OCI-M2 (cell line): Measurements from ENCODE around the gene CELSR1.
"Not testable (repeated sequence)": the region's sequence is repeated elsewhere in the genome, so short reads cannot be mapped to it uniquely, and the experiment has no call there.

Experiments used
- DNase-seq: peaks from one replicate; lab custom pipeline; 2025; ENCODE audit not compliant: unreplicated experiment; lab: John Stamatoyannopoulos, UW

CELSR1 gene

GRCh38 chr22:46533070-46533833, 4.2 kb downstream of the CELSR1 start:
- DNase-seq, result no peak

GRCh38 chr22:46532416-46532815, 5.0 kb downstream of the CELSR1 start:
- DNase-seq, result no peak

- DNase-seq, result no peak
Measured at GRCh38 chr22:46531581-46532175, 5.7 kb downstream of the CELSR1 start.

- no peak for DNase-seq
Measured at GRCh38 chr22:46528121-46528610, 9.3 kb downstream of the CELSR1 start.

- no peak for DNase-seq
Measured at GRCh38 chr22:46526244-46526839, 11.1 kb downstream of the CELSR1 start.

- no peak for DNase-seq
Measured at GRCh38 chr22:46525389-46526243, 11.8 kb downstream of the CELSR1 start.

- DNase-seq, result no peak
Measured at GRCh38 chr22:46524203-46524740, 13.1 kb downstream of the CELSR1 start.

GRCh38 chr22:46522797-46523196, 14.6 kb downstream of the CELSR1 start:
- no peak for DNase-seq

GRCh38 chr22:46521994-46522393, 15.4 kb downstream of the CELSR1 start:
- DNase-seq, result no peak

GRCh38 chr22:46520880-46521279, 16.5 kb downstream of the CELSR1 start:
- DNase-seq, result no peak

GRCh38 chr22:46519377-46519776, 18.0 kb downstream of the CELSR1 start:
- no peak for DNase-seq

- DNase-seq, result no peak
Measured at GRCh38 chr22:46518542-46519325, 18.7 kb downstream of the CELSR1 start.

- DNase-seq, result no peak
Measured at GRCh38 chr22:46518038-46518437, 19.4 kb downstream of the CELSR1 start.

GRCh38 chr22:46517255-46517761, 20.1 kb downstream of the CELSR1 start:
- no peak for DNase-seq

GRCh38 chr22:46516638-46517037, 20.8 kb downstream of the CELSR1 start:
- DNase-seq, result no peak

GRCh38 chr22:46516112-46516487, 21.3 kb downstream of the CELSR1 start:
- not testable (repeated sequence) for DNase-seq

GRCh38 chr22:46515208-46516111, 22.0 kb downstream of the CELSR1 start:
- DNase-seq, result no peak

GRCh38 chr22:46514592-46515207, 22.7 kb downstream of the CELSR1 start:
- DNase-seq, result no peak
